ENCODE measurements around the gene ALDH1A2.

ALDH1A2 gene

GRCh38 chr15:57994221-57995049 lies 71.1 kb downstream of the ALDH1A2 start:
- DNase-seq: no peak

DNA sequence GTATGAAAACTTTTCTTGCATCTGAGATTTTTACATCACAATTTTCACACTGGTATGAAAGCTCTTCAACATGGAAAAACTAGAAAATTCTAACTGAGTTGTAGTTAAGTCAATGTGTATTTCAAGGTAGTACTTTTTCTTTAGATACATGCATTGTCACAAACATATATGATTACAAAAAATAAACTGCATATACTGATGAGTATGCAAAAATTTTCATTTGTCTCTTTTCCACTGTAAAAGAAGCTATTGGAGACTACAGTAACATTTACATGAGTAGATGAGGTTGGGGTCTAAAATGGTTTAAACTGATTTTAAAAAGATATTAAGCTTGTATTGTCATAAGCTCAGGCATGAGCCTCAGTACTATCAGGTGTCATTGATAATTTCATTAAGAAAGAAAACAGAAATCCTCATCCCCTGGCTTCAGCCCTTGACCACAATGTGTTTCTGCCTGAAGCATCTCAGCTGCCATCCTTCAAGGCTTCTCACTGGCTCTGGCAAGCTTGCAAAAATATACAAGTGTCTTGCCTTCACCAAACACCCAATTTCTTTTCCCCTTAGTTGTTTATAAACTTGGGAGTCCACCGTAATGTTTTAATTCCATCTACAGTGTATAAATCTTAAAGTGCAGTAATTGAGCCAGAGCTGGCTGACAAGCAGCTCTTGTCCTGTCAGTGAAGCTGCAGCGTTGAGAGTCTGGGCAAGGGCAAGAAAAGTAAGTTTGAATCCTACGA lies 71.9 kb downstream of the ALDH1A2 start:
- no peak for DNase-seq

DNA sequence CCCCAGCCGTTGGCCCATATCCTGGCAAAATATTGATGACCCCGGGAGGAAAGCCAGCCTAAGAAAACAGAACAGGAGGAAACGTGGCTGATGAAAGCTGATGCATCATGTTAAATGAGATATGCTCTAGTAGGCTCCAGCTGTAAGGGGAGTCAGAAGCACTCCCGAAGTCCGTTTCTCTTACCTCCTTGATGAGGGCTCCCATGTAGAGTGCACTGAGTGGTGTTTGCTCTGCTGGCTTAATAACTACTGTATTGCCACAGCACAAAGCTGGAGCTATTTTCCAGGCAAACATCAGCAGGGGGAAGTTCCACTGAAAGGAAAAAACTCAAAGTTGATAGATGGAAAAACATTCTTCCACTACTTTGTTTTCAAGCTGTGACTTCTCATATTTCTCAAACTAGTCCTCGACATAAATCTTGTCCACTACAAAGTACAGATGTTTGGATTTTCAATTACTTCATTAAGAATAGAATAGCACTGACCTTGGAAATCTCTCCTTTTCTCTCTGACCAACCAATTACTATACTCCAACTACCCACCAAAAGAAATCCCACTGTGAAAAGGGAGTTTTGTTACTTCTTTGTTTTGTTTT lies 72.7 kb downstream of the ALDH1A2 start:
- no peak for DNase-seq

GRCh38 chr15:57973534-57973933 lies 92.0 kb downstream of the ALDH1A2 start:
- DNase-seq: no peak

DNA sequence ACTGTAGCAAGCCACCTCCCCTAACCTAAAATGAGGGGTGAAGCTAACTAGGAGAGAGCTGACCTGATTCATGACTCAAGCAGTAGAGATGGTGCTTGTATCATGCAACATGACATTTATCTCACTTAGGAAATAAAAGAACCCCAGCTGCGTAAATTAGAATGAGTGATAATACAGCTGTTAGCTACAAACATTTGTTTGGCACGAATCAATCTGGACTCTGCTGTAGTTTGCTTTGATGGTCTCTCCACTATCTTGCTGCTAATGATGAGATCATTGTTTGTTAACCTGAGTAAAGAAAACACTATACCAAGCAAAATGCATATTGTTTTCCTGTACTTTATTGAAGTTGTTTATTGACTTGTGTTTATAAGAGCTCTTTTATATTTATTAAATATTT lies 92.6 kb downstream of the ALDH1A2 start:
- DNase-seq: no peak

DNA sequence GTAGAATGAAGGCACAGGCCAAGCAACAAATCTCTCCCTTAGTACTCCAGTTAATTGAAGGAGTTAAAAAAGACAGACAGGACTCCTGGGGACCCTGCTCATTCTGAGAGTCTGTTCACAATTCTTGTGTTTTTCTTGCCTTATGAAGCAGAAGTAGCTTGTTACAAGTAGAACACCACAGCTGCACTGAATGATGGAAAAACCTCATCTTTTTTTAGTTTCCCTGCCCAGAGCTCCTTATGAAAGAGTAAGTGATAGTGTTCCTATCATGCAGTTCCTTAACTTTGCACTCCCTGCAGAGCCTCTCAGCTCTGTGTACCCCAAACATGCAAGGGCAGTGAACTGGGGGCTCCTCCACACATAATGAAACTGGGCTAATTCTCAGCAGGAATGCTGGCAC lies 95.5 kb downstream of the ALDH1A2 start:
- no peak for DNase-seq

DNA sequence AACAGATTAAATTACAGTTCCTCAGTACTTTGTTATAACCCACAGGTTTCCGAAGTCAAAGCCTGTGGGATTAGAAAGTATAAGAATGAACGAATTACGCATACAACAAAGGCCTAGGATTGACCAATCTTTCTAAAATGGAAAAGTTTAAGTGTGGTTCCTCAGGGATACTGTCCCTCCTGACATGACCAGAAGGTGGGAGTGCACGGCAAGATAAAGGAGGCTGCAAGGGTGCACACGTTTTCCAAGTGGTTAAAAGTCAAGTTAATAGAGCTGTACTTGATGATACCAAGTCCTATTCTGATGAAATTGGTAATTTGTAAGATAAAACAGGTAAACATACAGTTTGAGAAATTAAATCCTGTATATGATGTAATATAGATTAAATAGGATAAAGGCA lies 96.2 kb downstream of the ALDH1A2 start:
- no peak for DNase-seq

GRCh38 chr15:57962887-57963286 lies 102.6 kb downstream of the ALDH1A2 start:
- DNase-seq: no peak

DNA sequence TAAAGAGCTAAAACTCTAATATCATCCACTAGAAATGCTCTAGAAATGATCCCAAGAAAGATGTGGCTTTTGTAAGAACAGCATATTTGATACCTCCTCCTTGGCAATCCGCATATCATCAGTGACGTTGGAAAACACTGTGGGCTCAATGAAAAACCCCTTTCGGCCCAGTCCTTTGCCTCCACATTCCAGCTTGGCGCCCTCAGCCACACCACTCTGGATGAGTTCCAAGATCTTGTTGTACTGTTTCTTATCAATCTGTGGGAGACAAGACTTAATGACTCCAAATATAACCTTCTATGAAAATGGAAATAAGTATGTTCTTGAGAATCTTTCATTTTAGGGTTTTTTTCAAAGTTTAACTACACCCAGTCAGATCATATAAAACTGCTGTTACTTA lies 103.6 kb downstream of the ALDH1A2 start:
- no peak for DNase-seq

DNA sequence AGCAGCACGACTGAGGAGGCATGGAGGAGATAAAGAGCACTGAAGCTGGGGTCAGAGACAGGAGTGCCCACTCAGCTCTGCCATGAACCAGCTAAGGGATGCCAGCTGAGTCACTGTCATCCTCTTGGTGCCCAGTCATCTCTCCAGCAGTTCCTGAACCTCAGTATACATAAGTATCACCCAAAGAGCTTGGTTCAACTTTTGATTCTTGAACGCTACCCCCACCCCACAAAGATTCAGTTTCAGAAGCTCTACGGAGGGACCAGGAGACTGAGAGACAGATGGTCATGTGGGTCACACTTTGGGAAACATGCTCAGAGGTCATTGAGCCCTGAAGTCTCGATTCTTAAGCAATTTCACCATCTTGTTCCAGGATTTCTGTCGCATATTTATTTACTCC lies 108.4 kb downstream of the ALDH1A2 start:
- DNase-seq: no peak

DNA sequence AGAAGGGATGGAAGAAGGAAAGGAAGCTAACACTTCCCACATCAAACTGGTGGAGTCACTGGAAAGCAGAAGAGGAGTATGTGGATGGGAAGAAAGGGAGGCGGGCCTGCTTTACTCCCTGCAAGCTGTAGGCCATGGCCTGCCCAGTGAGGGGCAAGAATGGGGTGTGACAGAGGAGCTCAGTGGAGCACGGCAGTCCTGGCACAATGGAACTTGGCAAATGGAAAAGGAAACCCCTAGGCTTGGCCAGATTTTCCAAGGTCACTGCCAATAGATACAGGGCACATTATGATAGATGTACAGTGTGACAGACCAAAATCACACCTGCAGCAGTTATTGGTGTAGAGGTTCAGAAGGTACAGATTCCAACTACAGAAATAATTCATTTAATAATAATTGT lies 111.6 kb downstream of the ALDH1A2 start:
- DNase-seq: no peak

GRCh38 chr15:57951328-57951932 lies 114.1 kb downstream of the ALDH1A2 start:
- DNase-seq: no peak

- no peak for DNase-seq
Observed at GRCh38 chr15:57950381-57950946, 115.0 kb downstream of the ALDH1A2 start.

GRCh38 chr15:57949374-57949943 lies 116.1 kb downstream of the ALDH1A2 start:
- DNase-seq: no peak

- no peak for DNase-seq
Observed at GRCh38 chr15:57948351-57949289, 116.9 kb downstream of the ALDH1A2 start.

- no peak for DNase-seq
Observed at GRCh38 chr15:57947781-57948180, 117.7 kb downstream of the ALDH1A2 start.

DNA sequence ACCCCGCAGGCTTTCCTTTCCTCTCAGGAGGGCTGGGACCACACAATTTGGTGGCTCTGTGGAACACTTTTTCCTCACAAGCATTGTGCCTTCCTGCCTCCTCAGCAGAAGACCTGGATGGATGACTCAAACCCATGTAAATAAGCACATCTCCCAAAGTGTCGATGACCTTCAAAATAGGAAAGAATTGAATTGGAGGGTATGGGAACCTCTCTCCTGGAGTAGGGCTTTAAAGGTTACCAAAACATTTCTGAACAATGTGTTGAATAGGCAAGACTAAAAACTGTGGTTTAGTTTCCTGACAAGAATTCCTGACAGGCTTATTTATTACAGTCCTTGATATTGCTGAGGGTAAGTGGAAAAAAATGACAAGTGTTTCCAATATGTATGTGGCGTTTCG lies 118.2 kb downstream of the ALDH1A2 start:
- no peak for DNase-seq

- no peak for DNase-seq
Observed at GRCh38 chr15:57946491-57947048, 118.9 kb downstream of the ALDH1A2 start.

- no peak for DNase-seq
Observed at GRCh38 chr15:57945616-57946015, 119.9 kb downstream of the ALDH1A2 start.

GRCh38 chr15:57943754-57944420 lies 121.6 kb downstream of the ALDH1A2 start:
- DNase-seq: no peak

DNA sequence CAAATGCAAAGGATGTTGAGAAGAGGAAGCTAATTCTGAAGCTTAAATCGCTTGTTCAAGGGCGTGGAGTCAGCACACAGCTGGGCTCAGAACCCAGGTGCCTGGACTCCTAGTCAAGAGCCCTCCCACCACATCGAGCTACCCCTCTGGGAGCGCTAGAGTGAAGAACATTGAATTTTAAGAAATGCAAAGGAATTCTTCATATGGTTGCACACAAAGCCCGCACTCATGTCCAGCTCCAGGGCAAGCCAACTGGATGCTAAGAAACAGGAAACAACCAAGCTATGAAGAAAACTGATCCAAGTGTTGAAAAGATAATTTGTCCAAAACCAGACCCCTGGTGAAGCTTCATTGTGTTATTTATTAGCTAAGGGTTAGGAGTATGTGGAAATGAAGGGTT lies 122.3 kb downstream of the ALDH1A2 start:
- DNase-seq: no peak

All from activated CD4-positive, alpha-beta T cell treated with anti-CD3 and anti-CD28 coated beads, Interleukin-2, amount 50 U/mL, for 4 hours (primary cell).